Keratinocyte (primary cell): ENCODE results near the gene BAHCC1.

ENCODE experiments used
- CTCF ChIP-seq, 3 experiments: IDR thresholded peaks in 1 of 3; conservative IDR thresholded peaks in 1 of 3; optimal IDR thresholded peaks in 1 of 3; 2 replicates in 2 of 3; 3 replicates in 1 of 3; pipeline versions ENCODE3 to v1.5.1; 2011; ENCODE audit warnings: low read length in 3 of 3, mild to moderate bottlenecking in 3 of 3, moderate library complexity in 2 of 3, control low read depth in 1 of 3, inconsistent platforms in 1 of 3; ENCODE audit not compliant: insufficient read depth in 2 of 3; ENCODE audit errors: extremely low read depth in 1 of 3
- EZH2 ChIP-seq: IDR thresholded peaks from one replicate; pipeline ENCODE4 v1.6.1; 2012; ENCODE audit warnings: inconsistent platforms, mild to moderate bottlenecking, low read length, moderate library complexity

- TF ChIP-seq CTCF (optimal IDR thresholded peaks at IDR 0.05 in 1 of 3, IDR thresholded peaks at IDR 0.05 in 1 of 3, conservative IDR thresholded peaks at IDR 0.05 in 1 of 3; ENCODE audit: extremely low read depth in 1 of 3, insufficient read depth in 2 of 3, low read length in 3 of 3) (no peak), EZH2 (no peak)
Observed at GRCh38 chr17:81388612-81389367, 6.5 kb upstream of the BAHCC1 start.
